ENCODE measurements around the gene PKD1.

PKD1 gene

DNA sequence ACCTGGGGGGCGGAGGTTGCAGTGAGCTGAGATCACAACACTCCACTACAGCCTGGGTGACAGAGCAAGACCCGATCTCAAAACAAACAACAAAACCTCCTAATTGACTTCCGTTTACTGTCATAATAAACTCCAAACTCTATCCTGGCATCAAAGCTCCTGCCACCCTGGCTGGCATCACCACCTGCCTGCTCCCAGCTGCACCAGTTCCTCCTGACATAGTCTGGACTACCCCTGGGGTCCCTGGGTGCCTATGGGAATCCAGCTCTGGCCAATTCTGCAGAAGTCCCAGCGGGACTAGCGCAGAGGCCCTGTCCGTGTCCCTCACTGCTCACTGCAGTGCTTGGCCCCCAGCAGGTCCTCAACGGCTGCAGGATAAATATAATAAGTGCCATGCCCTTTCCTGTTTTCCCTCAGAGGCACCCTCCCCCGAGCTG, 88.8 kb downstream of the PKD1 start:
- DNase-seq (ENCODE audit: extremely low read depth, low read depth) = no peak
- peak overlapping the region; percentile 62 for H3K4me3 ChIP-seq (replicated peaks; ENCODE audit: low read depth, low read length)
- TF ChIP-seq, protein P1, sequence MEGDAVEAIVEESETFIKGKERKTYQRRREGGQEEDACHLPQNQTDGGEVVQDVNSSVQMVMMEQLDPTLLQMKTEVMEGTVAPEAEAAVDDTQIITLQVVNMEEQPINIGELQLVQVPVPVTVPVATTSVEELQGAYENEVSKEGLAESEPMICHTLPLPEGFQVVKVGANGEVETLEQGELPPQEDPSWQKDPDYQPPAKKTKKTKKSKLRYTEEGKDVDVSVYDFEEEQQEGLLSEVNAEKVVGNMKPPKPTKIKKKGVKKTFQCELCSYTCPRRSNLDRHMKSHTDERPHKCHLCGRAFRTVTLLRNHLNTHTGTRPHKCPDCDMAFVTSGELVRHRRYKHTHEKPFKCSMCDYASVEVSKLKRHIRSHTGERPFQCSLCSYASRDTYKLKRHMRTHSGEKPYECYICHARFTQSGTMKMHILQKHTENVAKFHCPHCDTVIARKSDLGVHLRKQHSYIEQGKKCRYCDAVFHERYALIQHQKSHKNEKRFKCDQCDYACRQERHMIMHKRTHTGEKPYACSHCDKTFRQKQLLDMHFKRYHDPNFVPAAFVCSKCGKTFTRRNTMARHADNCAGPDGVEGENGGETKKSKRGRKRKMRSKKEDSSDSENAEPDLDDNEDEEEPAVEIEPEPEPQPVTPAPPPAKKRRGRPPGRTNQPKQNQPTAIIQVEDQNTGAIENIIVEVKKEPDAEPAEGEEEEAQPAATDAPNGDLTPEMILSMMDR (IDR thresholded peaks at IDR 0.05; ENCODE audit: low read depth, low read length, missing control alignments) = no peak

DNA sequence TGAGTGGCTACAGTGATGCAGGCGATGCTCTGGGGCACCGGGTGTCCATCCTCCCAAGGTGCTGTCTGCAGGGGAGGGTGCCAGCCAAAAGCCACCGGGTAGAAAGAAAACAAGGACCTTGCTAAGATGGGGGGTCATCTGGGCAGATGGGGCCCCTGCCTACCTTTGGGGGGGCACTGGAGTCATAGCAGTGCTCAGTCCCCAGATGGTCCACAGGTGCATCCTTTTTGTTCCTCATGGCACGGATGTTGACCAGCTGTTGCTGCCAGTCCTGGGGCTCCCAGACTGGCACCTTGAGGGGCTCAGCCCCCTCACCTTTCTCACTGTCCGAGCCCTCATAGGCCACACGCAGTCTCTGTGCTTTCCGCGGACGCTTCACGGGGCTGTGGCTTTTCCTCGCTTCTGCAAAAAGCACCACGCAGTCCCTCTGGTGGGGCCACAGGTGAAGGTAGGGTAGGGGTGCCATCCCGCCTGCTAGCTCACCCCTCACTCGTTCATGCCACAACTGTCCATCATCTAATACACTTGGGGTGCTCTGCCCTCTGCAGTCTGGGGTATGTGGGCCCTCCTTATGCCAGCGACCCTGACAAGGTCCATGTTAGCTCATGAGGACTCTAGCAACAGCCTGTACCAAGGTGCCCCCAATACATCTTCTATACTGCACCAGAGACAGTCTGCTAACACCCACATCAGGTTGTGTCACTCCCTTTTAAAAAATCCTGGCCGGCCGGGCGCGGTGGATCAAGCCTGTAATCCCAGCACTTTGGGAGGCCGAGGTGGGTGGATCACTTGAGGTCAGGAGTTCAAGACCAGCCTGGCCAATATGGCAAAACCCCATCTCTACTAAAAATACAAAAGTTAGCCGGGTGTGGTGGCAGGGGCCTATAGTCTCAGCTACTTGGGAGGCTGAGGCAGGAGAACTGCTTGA, 89.5 kb downstream of the PKD1 start:
- H3K4me3 ChIP-seq (replicated peaks; ENCODE audit: low read depth, low read length) = peak overlapping the region; percentile 62
- DNase-seq (ENCODE audit: extremely low read depth, low read depth) = no peak
- TF ChIP-seq, protein P1 (IDR thresholded peaks at IDR 0.05; ENCODE audit: low read depth, low read length, missing control alignments) = no peak

DNA sequence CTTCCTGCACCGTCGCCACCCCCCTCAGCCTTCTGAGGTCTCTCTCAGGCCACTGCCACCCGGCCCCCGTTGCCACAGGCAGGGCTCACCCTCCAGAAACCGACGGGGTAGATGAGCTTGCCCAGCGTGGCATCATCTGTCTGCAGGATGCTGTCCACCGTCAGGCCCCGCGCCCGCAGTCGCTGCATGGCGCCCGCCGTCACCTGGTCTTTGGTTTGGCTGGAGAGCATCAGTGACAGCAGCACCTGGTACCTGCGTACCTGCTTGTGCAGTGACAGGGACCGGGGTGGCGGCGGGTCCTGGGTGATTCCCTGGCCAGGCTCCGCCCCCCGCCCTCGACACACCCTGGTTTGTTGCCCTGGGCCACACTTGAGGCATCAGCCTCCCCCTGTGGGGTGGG, 91.2 kb downstream of the PKD1 start:
- TF ChIP-seq, protein P1 (IDR thresholded peaks at IDR 0.05; ENCODE audit: low read depth, low read length, missing control alignments) = no peak
- no peak overlapping the region for H3K4me3 ChIP-seq (replicated peaks; ENCODE audit: low read depth, low read length)
- DNase-seq (ENCODE audit: extremely low read depth, low read depth) = no peak

DNA sequence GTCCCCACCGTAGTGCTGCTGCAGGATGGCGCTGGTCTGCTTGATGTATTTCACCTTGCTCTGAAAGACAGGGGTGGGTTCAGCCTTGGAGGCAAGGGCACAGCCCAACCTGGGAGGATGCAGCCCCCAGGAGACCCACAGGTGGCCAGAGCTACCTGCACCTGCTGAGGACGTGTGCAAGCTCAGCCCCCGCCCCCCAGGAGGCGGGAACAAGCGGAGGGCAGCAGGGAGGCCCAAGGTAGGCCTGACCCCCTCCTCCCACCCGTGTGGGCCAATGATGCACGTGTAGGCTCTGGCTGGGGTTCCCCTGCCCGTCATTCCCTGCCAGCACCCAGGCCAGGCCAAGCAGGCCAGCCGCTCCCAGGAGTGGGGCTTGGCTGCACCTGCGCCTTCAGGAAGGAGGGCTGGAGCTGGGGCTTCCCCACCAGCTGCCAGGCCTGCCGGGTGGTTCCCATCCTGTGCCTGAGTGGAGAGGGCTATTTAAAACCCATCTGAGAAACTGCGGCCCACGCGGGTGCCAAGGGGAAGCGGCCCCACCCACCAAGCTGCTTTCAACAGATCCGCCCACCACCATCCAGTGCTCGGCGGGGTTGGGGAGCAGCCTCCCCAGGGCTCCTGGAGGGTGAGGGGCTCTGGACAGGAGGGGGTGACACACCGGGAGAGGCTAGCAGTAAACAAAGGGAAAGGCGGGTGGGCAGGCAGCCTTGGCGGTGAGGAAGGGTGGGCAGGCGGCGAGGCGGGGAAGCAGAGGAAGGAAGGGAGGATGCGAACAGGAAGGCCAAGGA, 91.8 kb downstream of the PKD1 start:
- no peak overlapping the region for H3K4me3 ChIP-seq (replicated peaks; ENCODE audit: low read depth, low read length)
- TF ChIP-seq, protein P1 (IDR thresholded peaks at IDR 0.05; ENCODE audit: low read depth, low read length, missing control alignments) = no peak
- DNase-seq (ENCODE audit: extremely low read depth, low read depth) = no peak

DNA sequence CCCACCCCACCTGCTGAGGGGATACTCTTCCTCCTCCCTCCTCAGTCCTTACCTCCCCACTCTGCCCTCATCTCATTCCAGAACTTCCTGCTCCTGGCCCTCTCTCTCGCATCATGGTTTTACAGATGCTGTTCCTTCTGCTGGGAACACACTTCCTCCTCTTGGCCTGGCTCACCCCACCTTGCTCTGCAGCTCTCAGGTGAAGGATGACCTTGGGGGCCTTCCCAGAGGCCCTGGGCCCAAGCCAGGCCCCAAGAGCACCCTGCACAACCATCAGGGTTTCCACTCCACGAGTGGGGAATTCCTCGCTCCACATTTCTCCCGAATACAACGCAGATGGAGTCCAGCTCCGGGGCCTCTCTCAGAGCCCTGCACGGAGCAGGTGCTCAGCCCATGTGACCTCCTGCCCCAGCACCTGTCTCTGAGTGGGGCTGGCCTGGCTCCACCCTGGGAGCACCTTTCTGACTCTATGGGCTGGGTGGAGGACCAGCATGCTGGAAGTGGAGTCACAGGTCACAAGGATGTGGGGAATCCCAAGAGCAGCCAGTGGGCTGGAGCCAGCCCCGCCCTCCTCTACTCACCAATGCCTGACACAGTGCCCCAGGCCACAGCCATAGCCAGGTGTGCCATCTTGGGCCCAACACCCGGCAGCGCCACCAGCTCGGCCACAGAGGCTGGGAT, 92.6 kb downstream of the PKD1 start:
- no peak overlapping the region for H3K4me3 ChIP-seq (replicated peaks; ENCODE audit: low read depth, low read length)
- TF ChIP-seq, protein P1 (IDR thresholded peaks at IDR 0.05; ENCODE audit: low read depth, low read length, missing control alignments) = no peak
- no peak for DNase-seq (ENCODE audit: extremely low read depth, low read depth)

DNA sequence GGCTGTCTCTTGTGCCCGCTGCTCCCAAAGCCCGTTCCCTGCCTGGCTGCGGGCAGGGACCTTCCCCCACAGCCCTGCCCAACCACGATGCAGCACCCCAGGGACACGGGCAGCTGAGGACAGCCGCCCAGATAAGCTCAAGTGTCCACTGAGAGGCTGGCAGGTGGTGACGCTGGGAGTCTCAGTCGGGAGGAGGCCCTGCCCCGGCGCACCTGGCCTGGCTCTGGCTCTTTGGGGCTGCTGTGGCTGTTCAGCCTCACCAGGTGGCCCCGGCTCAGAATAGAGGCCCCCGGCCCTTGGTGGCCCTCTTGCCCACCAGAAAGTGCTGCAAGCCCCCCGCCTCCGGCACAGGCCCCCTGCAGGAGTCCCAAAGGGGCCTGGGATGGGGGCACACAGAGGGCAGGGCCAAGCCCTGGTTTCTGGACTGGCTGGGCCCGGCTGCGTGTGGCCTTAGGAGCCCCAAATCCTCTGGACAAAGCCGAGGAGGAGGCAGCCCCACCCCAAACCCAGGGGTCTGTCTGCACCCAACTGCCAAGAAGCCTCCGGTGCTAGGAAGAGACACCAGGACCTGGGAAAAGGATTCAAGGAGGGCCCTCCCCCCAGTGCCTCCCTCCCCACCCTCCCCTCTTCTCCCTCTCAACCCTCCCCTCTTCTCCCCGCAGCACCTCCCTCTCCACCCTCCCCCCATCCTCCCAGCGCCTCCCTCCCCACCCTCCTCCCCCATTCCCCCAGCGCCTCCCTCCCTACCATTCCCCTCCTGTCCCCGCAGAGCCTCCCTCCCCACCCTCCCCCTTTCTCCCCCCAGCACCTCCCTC, 93.3 kb downstream of the PKD1 start:
- TF ChIP-seq, protein P1 (IDR thresholded peaks at IDR 0.05; ENCODE audit: low read depth, low read length, missing control alignments) = no peak
- H3K4me3 ChIP-seq (replicated peaks; ENCODE audit: low read depth, low read length) = no peak overlapping the region
- DNase-seq (ENCODE audit: extremely low read depth, low read depth) = no peak
